HG03159 (cell line): ENCODE measurements around the gene LPAR4.
"Not testable (repeated sequence)": the region's sequence is repeated elsewhere in the genome, so short reads cannot be mapped to it uniquely, and the experiment has no call there.

ENCODE experiments used
- ATAC-seq: cut with Tn5 transposase; IDR thresholded peaks from one replicate; pipeline ENCODE4 v1.9.1; 2021; ENCODE audit warnings: mild to moderate bottlenecking, moderate library complexity; ENCODE audit not compliant: unreplicated experiment

LPAR4 gene, protein sequence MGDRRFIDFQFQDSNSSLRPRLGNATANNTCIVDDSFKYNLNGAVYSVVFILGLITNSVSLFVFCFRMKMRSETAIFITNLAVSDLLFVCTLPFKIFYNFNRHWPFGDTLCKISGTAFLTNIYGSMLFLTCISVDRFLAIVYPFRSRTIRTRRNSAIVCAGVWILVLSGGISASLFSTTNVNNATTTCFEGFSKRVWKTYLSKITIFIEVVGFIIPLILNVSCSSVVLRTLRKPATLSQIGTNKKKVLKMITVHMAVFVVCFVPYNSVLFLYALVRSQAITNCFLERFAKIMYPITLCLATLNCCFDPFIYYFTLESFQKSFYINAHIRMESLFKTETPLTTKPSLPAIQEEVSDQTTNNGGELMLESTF

GRCh38 chrX:78747489-78747888, at the start of gene LPAR4:
LPAR4 (plus strand) TSS chrX:78747720; CDS start chrX:78754870, 7,150 bp downstream.
- no peak for ATAC-seq

GRCh38 chrX:78706071-78706470, 41.4 kb upstream of the LPAR4 start:
- no peak for ATAC-seq

GRCh38 chrX:78708262-78708661, 39.3 kb upstream of the LPAR4 start:
- no peak for ATAC-seq

DNA sequence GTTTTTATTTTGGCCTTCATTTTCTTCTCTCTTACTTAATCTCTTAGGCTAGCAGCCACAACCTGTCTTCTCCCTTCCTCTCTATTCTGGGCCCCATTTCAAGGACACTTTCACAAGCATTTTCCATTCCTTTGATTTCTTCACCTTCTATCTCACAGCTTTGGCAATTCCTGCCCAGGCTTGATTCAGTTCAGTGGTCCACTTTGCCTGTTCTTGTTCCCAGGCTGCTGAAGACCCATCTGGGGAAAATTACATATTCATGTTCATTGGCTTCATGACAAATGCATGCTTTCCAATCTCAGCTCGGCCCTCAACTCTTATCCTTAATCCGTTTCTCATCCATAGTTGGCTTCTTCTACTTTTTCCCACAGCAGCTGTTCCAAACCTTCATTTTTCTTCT, 38.7 kb upstream of the LPAR4 start:
- ATAC-seq, result no peak

DNA sequence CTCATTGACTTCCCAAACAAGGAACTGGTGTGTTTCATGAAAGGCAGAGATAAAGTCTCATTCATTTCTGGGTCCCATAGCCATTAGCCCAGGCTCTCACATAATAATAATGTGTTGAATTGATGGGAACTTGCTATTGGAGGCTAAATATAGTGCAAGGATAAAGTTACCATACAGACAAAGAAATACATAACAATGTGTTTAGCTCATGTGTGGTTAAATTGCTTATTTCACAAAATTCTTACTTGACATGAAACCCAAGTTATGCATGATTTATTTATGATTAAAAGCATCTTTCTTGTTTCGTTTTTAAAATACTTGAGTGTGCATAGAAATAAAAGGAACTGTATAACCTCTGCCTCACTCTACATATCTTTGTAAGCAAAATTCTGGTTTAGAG, 37.3 kb upstream of the LPAR4 start:
- ATAC-seq, result no peak

GRCh38 chrX:78712336-78712735, 35.2 kb upstream of the LPAR4 start:
- no peak for ATAC-seq

DNA sequence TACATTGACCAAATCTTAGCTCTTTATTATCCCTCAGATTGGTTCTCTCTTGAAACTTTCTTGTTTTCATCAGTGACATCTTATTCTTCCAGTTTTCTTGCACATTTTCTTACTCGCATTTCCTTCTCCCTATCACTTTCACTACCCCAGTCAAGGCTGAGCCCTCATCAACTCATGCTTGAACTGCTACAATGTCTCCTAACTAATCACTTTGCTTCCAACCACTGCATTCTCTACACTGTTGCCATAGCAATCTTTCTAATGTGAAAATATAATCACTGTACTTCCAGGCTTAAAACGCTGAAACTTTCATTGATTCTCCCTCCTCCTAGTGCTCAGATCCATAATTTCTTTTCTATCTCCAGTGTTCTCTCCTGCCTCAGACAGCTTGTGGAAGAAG, 22.2 kb upstream of the LPAR4 start:
- no peak for ATAC-seq

DNA sequence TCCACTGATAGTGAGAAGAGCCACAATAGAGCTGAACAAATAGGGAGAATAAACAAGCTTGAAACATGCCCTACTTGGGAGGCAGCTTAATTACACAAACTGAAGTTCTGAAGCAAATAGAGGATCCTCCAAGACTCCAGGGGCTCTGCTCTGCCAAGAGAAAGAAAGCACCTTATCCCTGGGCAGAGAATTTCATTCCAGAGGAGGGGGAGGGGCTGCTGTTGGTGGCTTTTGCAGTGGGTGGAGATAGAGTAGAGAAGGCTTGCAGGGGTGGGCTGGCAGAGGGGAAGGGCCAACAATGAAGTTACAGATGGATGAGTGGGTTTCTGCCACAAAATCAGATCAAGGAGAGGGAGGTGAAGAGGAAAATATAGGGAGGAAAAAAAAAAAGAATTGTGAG, 1.0 kb upstream of the LPAR4 start:
- no peak for ATAC-seq

DNA sequence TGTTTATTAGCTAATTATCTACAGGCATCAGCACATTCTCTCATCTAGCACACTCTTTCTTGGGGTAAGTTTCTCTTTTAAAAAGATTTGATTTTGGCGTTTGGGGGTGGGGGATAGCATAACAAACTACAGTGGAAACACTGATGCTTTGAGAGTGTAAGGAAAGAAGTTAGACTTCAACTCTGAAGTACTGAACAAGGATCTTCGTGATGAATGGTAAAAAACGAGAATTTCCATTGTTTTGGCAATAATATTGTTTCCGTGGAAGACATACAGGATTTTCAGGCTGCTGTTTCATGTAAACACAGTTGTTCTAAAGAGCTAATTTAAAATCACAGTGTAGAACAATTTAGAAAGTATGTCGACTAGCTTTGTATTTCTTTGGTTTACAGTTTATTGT, 451 bp downstream of the LPAR4 start:
- no peak for ATAC-seq

DNA sequence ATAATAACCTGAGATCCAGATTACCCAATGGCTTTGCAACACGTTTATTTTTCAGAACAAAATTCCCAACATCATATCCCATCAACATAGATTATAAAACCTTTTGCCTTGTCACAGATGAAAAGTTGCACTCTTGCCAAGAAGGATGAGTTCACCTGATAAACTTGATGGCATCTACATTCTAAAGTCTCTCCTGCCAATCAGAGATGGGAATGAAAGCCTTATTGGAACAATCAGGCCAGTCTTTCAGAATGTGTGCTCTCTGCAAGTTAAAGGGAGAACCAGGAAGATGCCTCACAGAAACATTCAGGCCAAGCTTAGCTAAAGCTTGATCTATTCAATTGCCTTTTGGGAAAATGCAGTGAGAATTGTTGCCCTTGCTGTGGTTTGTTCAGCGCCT, 1.3 kb downstream of the LPAR4 start:
- ATAC-seq, result no peak

DNA sequence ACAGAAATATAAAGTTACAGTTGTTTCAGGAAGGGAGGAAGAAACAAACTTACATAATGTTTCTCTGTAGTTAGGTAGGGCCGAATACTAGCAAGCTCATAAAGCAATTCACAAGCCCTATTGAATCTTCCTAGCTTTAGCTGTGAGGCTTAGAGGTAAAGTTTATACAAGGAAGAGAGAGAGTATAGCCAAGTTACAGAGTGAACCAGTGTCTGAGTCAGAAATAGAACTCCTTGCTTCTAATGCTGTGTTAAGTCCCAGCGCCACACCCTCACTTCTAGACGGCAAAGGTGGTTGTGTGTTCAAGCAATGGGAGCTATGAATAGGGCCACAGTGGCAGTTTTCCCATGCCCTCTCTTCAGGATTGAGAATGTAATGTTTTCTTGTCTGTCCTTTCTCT, 6.1 kb downstream of the LPAR4 start:
- no peak for ATAC-seq

- ATAC-seq, result peak; percentile 97
Observed at GRCh38 chrX:78754917-78755316, 7.4 kb downstream of the LPAR4 start.

DNA sequence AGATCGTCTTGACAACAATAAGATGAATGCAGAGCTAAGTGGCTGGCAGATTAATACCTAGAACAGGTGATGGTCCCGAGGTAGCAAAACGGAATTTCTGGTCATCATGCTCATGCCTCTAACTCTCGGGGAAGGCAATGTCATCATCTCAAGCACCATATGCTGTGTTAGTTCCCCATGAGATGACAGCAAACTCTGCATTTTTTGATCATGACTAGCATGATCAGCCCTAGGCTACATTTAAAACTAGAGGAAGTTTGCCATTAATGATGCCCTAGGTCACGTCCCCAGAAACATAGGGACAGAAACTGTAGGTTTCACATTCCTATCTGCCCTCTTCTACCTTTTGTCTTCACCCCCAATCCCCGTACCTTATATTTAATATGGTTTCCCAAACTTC, 11.6 kb downstream of the LPAR4 start:
- ATAC-seq, result no peak

DNA sequence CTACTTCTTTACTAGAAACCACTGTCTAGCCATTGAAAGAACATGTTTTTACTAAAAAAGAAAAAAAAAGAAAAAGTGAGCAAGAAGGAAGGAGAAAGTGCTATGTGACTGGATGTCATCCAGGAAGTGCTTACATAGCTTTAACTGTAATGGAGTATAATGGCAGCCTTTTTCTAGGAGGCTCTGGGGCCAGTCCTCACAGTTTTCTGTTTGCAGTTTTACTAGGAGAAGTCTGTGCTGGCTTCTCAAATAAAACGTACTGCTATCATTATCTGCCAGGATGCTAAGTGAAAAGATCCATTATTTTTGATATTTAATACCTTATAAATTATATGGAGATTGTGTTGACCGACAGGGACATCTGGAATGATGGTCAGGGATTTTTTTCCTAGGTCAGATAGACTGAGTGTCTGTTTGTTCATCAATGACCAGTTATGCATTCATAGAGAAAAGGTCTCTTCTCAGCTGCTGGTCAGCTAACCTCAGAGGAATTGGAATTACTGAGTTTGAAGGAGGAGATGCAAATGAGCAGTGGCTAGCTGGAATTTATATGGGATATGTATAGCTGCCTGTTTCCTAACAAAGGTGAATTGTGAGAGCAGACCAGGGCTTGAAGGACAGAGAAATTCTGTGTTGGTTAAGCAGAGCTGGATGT, 21.7 kb downstream of the LPAR4 start:
- no peak for ATAC-seq

- ATAC-seq, result no peak
Observed at GRCh38 chrX:78769946-78770345, 22.4 kb downstream of the LPAR4 start.

DNA sequence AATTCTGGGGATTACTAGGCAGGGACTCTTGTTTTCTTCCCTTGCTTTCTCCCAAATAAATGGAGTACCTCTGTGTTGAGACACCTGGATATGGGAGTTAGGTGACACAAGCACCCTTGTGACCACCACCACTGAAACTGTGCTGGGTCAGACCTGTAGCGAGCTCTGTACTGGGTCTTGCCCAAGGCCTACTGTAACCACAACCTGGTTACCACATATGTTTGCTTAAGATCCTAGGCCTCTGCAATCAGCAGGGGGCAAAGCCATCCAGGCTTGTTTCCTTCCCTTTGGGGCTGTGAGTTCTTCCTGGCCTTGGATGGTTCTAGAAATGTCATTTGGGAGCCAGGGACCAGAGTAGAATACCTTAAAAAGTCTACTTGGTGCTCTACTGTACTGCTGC, 49.4 kb downstream of the LPAR4 start:
- ATAC-seq, result no peak

- ATAC-seq, result no peak
Observed at GRCh38 chrX:78800114-78800513, 52.6 kb downstream of the LPAR4 start.

GRCh38 chrX:78800694-78801093, 53.2 kb downstream of the LPAR4 start:
- ATAC-seq, result no peak

DNA sequence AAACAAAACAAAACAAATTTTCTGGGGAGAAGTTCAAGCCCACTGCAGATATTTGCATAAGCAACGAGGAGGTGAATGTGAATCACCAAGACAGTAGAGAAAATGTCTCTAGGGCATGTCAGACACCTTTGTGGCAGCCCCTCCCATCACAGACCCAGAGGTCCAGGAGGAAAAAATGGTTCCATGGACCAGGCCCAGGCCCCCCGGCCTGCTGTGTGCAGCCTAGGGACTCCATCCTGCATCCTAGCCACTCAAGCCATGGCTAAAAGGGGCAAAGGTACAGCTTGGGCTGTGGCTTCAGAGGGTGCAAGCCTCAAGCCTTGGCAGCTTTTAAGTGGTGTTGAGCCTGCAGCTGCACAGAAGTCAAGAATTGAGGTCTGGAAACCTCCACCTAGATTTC, 54.0 kb downstream of the LPAR4 start:
- no peak for ATAC-seq

- ATAC-seq, result not testable (repeated sequence)
Observed at GRCh38 chrX:78802526-78802925, 55.0 kb downstream of the LPAR4 start.
